ENCODE measurements around the gene TRIP10. TPM values are rescaled to one million over a fixed set of nuclear protein-coding genes. Genes with fewer than 3 reads are reported as not detected.
A peak's percentile ranks its signal among the peaks of the same experiment; 100 is the strongest.

The TRIP10 gene
- total and polyA plus RNA-seq, 2 of the 13 experiments (the other 11 are each of a cell fraction or from before 2014, with no cell fraction given), result 32.5 to 33.2 TPM

- TF ChIP-seq KLF6 (CRISPR knock-in tag; IDR thresholded peaks at IDR 0.05), result peak; percentile 70; the same call in 1 of the 2 replicates
- TF ChIP-seq ELF3 (CRISPR knock-in tag; IDR thresholded peaks at IDR 0.05), result peak; percentile 73; the same call in 1 of the 2 replicates
- TF ChIP-seq RXRB (CRISPR knock-in tag; IDR thresholded peaks at IDR 0.05; ENCODE audit: borderline replicate concordance), result peak; percentile 99
- no peak; the same call in 1 of the 2 replicates for TF ChIP-seq MTERF4 (CRISPR knock-in tag; IDR thresholded peaks at IDR 0.05)
- TF ChIP-seq ZNF44 (CRISPR knock-in tag; IDR thresholded peaks at IDR 0.05), result no peak
- TF ChIP-seq ZNF496 (CRISPR knock-in tag; IDR thresholded peaks at IDR 0.05; ENCODE audit: insufficient replicate concordance), result no peak
- no peak; the same call in 1 of the 2 replicates for TF ChIP-seq TRAFD1 (CRISPR knock-in tag; IDR thresholded peaks at IDR 0.05; ENCODE audit: borderline replicate concordance)
- TF ChIP-seq IRX3 (CRISPR knock-in tag; IDR thresholded peaks at IDR 0.05; ENCODE audit: borderline replicate concordance, low read depth), result no peak
- 0 out of 2 replicates have a peak, but pooled peaks have one; percentile 55 for TF ChIP-seq ZNF296 (CRISPR knock-in tag; conservative IDR thresholded peaks at IDR 0.05)
- TF ChIP-seq ZNF382 (CRISPR knock-in tag; IDR thresholded peaks at IDR 0.05; ENCODE audit: borderline replicate concordance), result no peak
- TF ChIP-seq, protein P1, sequence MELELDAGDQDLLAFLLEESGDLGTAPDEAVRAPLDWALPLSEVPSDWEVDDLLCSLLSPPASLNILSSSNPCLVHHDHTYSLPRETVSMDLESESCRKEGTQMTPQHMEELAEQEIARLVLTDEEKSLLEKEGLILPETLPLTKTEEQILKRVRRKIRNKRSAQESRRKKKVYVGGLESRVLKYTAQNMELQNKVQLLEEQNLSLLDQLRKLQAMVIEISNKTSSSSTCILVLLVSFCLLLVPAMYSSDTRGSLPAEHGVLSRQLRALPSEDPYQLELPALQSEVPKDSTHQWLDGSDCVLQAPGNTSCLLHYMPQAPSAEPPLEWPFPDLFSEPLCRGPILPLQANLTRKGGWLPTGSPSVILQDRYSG (CRISPR knock-in tag; IDR thresholded peaks at IDR 0.05), result no peak
- no peak for TF ChIP-seq ZNF530 (CRISPR knock-in tag; IDR thresholded peaks at IDR 0.05; ENCODE audit: low read depth)
- peak; percentile 77; the same call in 1 of the 2 replicates for TF ChIP-seq FOXK1 (CRISPR knock-in tag; IDR thresholded peaks at IDR 0.05; ENCODE audit: borderline replicate concordance, low read depth)
- TF ChIP-seq BHLHE40 (IDR thresholded peaks at IDR 0.05; ENCODE audit: low read length), result no peak; the same call in 1 of the 2 replicates
- no peak; the same call in 1 of the 2 replicates for TF ChIP-seq RFXANK (CRISPR knock-in tag; IDR thresholded peaks at IDR 0.05)
- TF ChIP-seq, protein P2, sequence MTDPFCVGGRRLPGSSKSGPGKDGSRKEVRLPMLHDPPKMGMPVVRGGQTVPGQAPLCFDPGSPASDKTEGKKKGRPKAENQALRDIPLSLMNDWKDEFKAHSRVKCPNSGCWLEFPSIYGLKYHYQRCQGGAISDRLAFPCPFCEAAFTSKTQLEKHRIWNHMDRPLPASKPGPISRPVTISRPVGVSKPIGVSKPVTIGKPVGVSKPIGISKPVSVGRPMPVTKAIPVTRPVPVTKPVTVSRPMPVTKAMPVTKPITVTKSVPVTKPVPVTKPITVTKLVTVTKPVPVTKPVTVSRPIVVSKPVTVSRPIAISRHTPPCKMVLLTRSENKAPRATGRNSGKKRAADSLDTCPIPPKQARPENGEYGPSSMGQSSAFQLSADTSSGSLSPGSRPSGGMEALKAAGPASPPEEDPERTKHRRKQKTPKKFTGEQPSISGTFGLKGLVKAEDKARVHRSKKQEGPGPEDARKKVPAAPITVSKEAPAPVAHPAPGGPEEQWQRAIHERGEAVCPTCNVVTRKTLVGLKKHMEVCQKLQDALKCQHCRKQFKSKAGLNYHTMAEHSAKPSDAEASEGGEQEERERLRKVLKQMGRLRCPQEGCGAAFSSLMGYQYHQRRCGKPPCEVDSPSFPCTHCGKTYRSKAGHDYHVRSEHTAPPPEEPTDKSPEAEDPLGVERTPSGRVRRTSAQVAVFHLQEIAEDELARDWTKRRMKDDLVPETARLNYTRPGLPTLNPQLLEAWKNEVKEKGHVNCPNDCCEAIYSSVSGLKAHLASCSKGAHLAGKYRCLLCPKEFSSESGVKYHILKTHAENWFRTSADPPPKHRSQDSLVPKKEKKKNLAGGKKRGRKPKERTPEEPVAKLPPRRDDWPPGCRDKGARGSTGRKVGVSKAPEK (CRISPR knock-in tag; IDR thresholded peaks at IDR 0.05; ENCODE audit: borderline replicate concordance), result no peak; the same call in 1 of the 2 replicates
- peak; percentile 94; the same call in 1 of the 2 replicates for TF ChIP-seq IKZF5 (CRISPR knock-in tag; IDR thresholded peaks at IDR 0.05)
- TF ChIP-seq FOXJ3 (CRISPR knock-in tag; IDR thresholded peaks at IDR 0.05; ENCODE audit: borderline replicate concordance), result peak; percentile 60; the same call in 1 of the 2 replicates
- TF ChIP-seq, protein P3, sequence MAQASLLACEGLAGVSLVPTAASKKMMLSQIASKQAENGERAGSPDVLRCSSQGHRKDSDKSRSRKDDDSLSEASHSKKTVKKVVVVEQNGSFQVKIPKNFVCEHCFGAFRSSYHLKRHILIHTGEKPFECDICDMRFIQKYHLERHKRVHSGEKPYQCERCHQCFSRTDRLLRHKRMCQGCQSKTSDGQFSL (CRISPR knock-in tag; IDR thresholded peaks at IDR 0.05), result no peak; the same call in none of the 2 replicates
- TF ChIP-seq ZNF569 (CRISPR knock-in tag; IDR thresholded peaks at IDR 0.05; ENCODE audit: borderline replicate concordance), result 0 out of 2 replicates have a peak, but pooled peaks have one; percentile 41
- peak; percentile 76 for TF ChIP-seq MIXL1 (CRISPR knock-in tag; IDR thresholded peaks at IDR 0.05)
These were observed 18.9 kb upstream of the TRIP10 start, which contains the start of gene C3 (continued) for GRCh38 chr19:6720369-6721137.

All from HepG2 (cell line).